MCF 10A (cell line): ENCODE data around the gene KRT77. TPM values are rescaled to one million over a fixed set of nuclear protein-coding genes. Genes with fewer than 3 reads are reported as not detected.

Experiments used
- BruUV-seq: library from RNA; stranded (reverse); fragments of 400-500 nt; replicated peaks from 2 replicates; lab custom pipeline; 2021; lab: Mats Ljungman, UMichigan
- CTCF ChIA-PET: fragments of 300-600 bp; sonication (Branson Sonifier 250); formaldehyde crosslinking; extraction: SDS; loops from one replicate; lab custom pipeline; 2021; ENCODE audit warnings: antibody characterized with exemption, inconsistent platforms; lab: Yijun Ruan, JAX
- POLR2A ChIA-PET: fragments of 300-600, 350-650 bp; sonication (Branson Sonifier 250); formaldehyde crosslinking; extraction: SDS; loops from one replicate; lab custom pipeline; 2020; ENCODE audit warnings: antibody characterized with exemption, inconsistent platforms; lab: Yijun Ruan, JAX
- DNase-seq: peaks from one replicate; pipeline ENCODE4 v3.0.0-alpha.2; 2018; ENCODE audit not compliant: unreplicated experiment
- H3K27ac Mint-ChIP-seq: one replicate; pipeline ENCODE4 v1.8.0; 2022; ENCODE audit warnings: mild to moderate bottlenecking, low read depth, mixed read lengths; ENCODE audit not compliant: unreplicated experiment
- H3K27me3 Mint-ChIP-seq: one replicate; pipeline ENCODE4 v1.8.0; 2022; ENCODE audit warnings: mixed read lengths; ENCODE audit not compliant: insufficient read depth, unreplicated experiment
- H3K36me3 Mint-ChIP-seq: one replicate; pipeline ENCODE4 v1.8.0; 2022; ENCODE audit warnings: mild to moderate bottlenecking, moderate library complexity, mixed read lengths; ENCODE audit not compliant: insufficient read depth, unreplicated experiment
- H3K4me1 Mint-ChIP-seq: one replicate; pipeline ENCODE4 v1.8.0; 2022; ENCODE audit warnings: mixed read lengths; ENCODE audit not compliant: insufficient read depth, unreplicated experiment
- H3K4me3 Mint-ChIP-seq: one replicate; pipeline ENCODE4 v1.8.0; 2022; ENCODE audit warnings: mild to moderate bottlenecking, moderate library complexity, mixed read lengths; ENCODE audit not compliant: unreplicated experiment
- H3K9me3 Mint-ChIP-seq: one replicate; pipeline ENCODE4 v1.8.0; 2022; ENCODE audit warnings: mixed read lengths; ENCODE audit not compliant: unreplicated experiment
- intact Hi-C: fragments of 100-400 bp; cut with micrococcal nuclease; formaldehyde crosslinking; loops from 2 replicates; pipeline ENCODE4 v1.14.1; 2022
- total RNA-seq: library from RNA; stranded (reverse); gene quantifications from 2 replicates; pipeline ENCODE4 v1.2.3, GENCODE V29; 2022
- TF ChIP-seq, protein P1 (sequence below): fragments of 200-600 bp; IDR thresholded peaks from one replicate; pipeline ENCODE4 v1.8.0; 2022; ENCODE audit warnings: antibody characterized with exemption, mild to moderate bottlenecking; ENCODE audit not compliant: unreplicated experiment

KRT77 gene
- total RNA-seq, 1 experiment from 2014 or later, result not detected

DNA sequence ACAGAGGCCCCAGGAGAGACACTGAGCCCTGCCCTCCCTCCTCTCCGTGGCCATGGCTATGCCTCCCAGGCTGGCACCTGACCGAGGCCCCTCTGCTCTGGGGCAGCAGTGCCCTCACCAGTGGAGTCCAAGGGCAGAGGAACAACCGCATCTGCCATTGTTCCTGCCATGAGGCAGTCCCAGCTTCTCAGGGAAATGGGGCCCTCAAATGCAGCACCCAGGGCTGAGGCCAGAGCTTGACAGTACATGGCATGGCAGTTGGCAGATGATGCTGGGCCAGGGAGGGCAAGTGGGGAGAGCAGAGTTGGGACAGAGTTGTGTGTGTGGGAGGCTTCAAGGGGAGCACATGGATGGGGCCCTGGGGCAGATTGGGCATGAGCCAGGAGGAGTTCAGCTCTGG lies 21.1 kb upstream of the KRT77 start:
- intact Hi-C loops, result no loop called here
- no peaks in the 10 kb centered on the region for H3K36me3 Mint-ChIP-seq
- H3K4me3 Mint-ChIP-seq, result no peak overlapping the region
- TF ChIP-seq, protein P1, sequence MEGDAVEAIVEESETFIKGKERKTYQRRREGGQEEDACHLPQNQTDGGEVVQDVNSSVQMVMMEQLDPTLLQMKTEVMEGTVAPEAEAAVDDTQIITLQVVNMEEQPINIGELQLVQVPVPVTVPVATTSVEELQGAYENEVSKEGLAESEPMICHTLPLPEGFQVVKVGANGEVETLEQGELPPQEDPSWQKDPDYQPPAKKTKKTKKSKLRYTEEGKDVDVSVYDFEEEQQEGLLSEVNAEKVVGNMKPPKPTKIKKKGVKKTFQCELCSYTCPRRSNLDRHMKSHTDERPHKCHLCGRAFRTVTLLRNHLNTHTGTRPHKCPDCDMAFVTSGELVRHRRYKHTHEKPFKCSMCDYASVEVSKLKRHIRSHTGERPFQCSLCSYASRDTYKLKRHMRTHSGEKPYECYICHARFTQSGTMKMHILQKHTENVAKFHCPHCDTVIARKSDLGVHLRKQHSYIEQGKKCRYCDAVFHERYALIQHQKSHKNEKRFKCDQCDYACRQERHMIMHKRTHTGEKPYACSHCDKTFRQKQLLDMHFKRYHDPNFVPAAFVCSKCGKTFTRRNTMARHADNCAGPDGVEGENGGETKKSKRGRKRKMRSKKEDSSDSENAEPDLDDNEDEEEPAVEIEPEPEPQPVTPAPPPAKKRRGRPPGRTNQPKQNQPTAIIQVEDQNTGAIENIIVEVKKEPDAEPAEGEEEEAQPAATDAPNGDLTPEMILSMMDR, result no peak
- CTCF ChIA-PET, result no interaction called here
- peaks cover 55% of the 10 kb centered on the region for H3K27me3 Mint-ChIP-seq
- no peak for DNase-seq
- no TSS peak for BruUV-seq
- H3K4me1 Mint-ChIP-seq, result no peaks in the 10 kb centered on the region
- POLR2A ChIA-PET, result no interaction called here
- no peak overlapping the region for H3K27ac Mint-ChIP-seq
- H3K9me3 Mint-ChIP-seq, result no peaks in the 10 kb centered on the region

DNA sequence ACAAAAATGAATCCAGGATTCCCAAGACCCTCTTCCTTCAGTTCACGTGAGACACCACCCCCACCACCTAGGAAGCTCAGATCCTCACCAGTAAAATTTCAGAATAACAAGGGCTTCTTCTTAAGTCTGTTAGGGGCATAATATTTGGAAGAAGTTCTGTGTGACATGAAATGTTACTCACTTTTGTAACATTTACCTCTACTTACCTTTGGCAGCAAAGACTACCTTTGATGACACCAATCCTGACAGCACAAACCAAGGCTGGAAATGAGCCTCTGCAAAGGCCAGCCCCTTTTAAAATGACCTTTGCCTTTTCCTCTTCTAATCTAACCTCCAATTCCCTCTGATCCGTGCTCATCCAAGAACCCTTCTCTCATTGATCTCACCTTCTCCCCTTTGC lies 19.4 kb upstream of the KRT77 start:
- ChIA-PET CTCF (interaction anchor here (0.6 kb wide), 1 partner anchor 329 kb away, joined by 3 read pairs; no protein-coding TSS in a partner anchor), POLR2A (no interaction called here)
- no TSS peak for BruUV-seq
- Mint-ChIP-seq H3K36me3 (no peaks in the 10 kb centered on the region), H3K27me3 (peaks cover 38% of the 10 kb centered on the region), H3K9me3 (no peaks in the 10 kb centered on the region), H3K27ac (no peak overlapping the region), H3K4me3 (no peak overlapping the region), H3K4me1 (no peaks in the 10 kb centered on the region)
- TF ChIP-seq, protein P1, result no peak
- DNase-seq, result no peak
- intact Hi-C loops, result no loop called here

DNA sequence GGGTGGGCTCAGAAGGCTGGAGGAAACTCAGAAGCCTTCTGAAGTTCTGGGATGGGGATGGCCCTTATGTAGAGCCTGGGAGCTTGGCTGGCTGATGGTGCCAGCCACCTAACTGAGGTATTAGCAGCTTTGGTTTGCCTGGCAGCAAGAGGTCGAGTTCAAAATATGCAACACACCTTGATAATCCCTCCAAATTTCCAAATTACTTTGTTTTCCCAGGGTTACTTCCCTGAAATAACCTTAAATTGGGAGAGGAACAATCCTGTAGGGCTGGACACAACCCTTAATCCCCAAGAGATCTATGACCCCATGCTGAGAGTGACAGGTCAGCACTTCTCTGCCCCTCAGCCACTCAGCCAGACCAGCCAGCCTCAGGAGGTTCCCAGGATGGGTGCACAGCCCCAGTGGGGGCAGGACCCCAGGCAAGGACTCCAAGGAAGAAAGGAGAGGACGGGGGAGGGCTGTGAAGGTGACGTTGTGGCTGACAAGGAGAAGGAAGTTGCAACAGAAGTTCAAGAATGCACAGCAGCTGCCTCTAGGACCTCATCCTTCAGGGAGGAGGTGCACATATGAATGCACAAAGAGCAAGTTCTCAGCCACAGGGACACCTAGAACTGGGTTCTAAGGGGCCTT lies 18.6 kb upstream of the KRT77 start:
- ChIA-PET CTCF (no interaction called here), POLR2A (no interaction called here)
- DNase-seq, result no peak
- Mint-ChIP-seq H3K4me3 (no peak overlapping the region), H3K4me1 (no peaks in the 10 kb centered on the region), H3K9me3 (no peaks in the 10 kb centered on the region), H3K36me3 (no peaks in the 10 kb centered on the region), H3K27me3 (peaks cover 31% of the 10 kb centered on the region), H3K27ac (no peak overlapping the region)
- BruUV-seq, result no TSS peak
- TF ChIP-seq, protein P1, result no peak
- intact Hi-C loops, result no loop called here

DNA sequence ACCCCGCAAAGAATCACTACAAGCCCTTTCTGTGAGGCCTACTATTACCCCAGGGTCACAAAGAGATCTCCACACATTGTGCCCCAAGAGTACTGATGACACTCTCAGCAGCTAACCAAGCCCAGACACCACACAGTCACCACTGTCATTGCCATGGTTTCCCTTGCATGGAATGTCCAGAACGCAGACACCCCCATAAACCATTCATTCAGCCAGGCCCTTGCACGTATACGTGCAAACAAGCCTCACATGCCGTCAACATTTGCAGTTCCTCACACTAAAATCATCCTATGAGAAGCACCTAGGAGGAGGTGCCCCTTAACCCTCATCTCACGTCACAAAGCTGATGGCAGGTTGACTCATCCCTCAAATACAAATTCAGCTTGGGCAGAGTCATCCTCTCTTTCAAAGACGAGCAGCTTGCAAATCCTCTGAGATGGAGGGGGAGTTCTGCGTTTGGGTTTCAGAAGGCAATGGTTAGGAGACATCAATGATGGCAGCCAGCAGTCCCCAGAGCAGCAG lies 17.1 kb upstream of the KRT77 start:
- CTCF ChIA-PET, result no interaction called here
- no peaks in the 10 kb centered on the region for H3K9me3 Mint-ChIP-seq

More for the DNA sequence above, 17.1 kb upstream of the KRT77 start:
- TF ChIP-seq, protein P1, result no peak
- Mint-ChIP-seq H3K4me1 (no peaks in the 10 kb centered on the region), H3K36me3 (no peaks in the 10 kb centered on the region), H3K27ac (no peak overlapping the region), H3K27me3 (peaks cover 37% of the 10 kb centered on the region), H3K4me3 (no peak overlapping the region)
- BruUV-seq, result no TSS peak
- DNase-seq, result no peak
- POLR2A ChIA-PET, result no interaction called here
- intact Hi-C loops, result no loop called here
